Measurements from ENCODE around the gene MIAT. TPM values are rescaled to one million over a fixed set of nuclear protein-coding genes. Genes with fewer than 3 reads are reported as not detected.

Gene MIAT
- 1 to 10 TPM in 1 of 4 donors, under 1 TPM in 3; 0.42 to 1.5 (median 0.62) TPM for total RNA-seq

GRCh38 chr22:26656891-26657851 is at the start of gene MIAT:
Gene MIAT, plus strand, starts transcription at chr22:26657588.
- peaks cover 6 to 87% of the 10 kb centered on the region in 2 donors for H3K27me3 ChIP-seq
- H3K4me3 ChIP-seq, result peak within 1 kb of the TSS in 3 of 4 donors; percentile 2 to 38 (median 31)
- no peaks in the 10 kb centered on the region for H3K9me3 ChIP-seq
- no peak within 1 kb of the TSS for H3K27ac ChIP-seq
- no peak for DNase-seq (ENCODE audit: low spot score in 2 of 2)
- 2 to 3% methylated on average over 49 to 60 of the region's 62 CpGs for WGBS, 2 donors
- TF ChIP-seq POLR2A (IDR thresholded peaks at IDR 0.05) (no peak), EP300 (IDR thresholded peaks at IDR 0.05) (no peak), CTCF (IDR thresholded peaks at IDR 0.05) (no peak)
- no peaks in the 10 kb centered on the region for H3K36me3 ChIP-seq
- peaks cover 0 to 25% (median 19%) of the 10 kb centered on the region in 4 donors for H3K4me1 ChIP-seq

GRCh38 chr22:26608129-26608528 is 49.3 kb upstream of the MIAT start:
- DNase-seq (ENCODE audit: low spot score in 2 of 2), result no peak
- peaks cover 0 to 9% of the 10 kb centered on the region in 2 donors for H3K27me3 ChIP-seq
- 20 to 25% methylated on average over 2 of the region's 2 CpGs for WGBS, 2 donors
- no peaks in the 10 kb centered on the region for H3K4me1 ChIP-seq
- no peak overlapping the region for H3K4me3 ChIP-seq
- TF ChIP-seq CTCF (IDR thresholded peaks at IDR 0.05), result no peak
- TF ChIP-seq POLR2A (IDR thresholded peaks at IDR 0.05), result no peak
- no peak for TF ChIP-seq EP300 (IDR thresholded peaks at IDR 0.05)
- no peaks in the 10 kb centered on the region for H3K36me3 ChIP-seq
- H3K27ac ChIP-seq, result no peak overlapping the region
- H3K9me3 ChIP-seq, result no peaks in the 10 kb centered on the region

GRCh38 chr22:26609287-26609686 is 48.1 kb upstream of the MIAT start:
- 86 to 90% methylated on average over 2 of the region's 2 CpGs for WGBS, 2 donors
- no peak for DNase-seq (ENCODE audit: low spot score in 2 of 2)

GRCh38 chr22:26610072-26610958 is 47.1 kb upstream of the MIAT start:
- Histone ChIP-seq H3K4me1 (peaks cover 0 to 3% (median 0%) of the 10 kb centered on the region in 4 donors), H3K27me3 (peaks cover 0 to 23% of the 10 kb centered on the region in 2 donors), H3K4me3 (no peak overlapping the region), H3K9me3 (no peaks in the 10 kb centered on the region), H3K27ac (no peak overlapping the region), H3K36me3 (no peaks in the 10 kb centered on the region)
- DNase-seq (ENCODE audit: low spot score in 2 of 2), result no peak
- TF ChIP-seq CTCF (IDR thresholded peaks at IDR 0.05), result no peak
- TF ChIP-seq EP300 (IDR thresholded peaks at IDR 0.05), result peak in 1 of 2 donors; percentile 30
- TF ChIP-seq POLR2A (IDR thresholded peaks at IDR 0.05), result no peak
- 64% methylated on average over 12 of the region's 12 CpGs for WGBS, 2 donors

More at GRCh38 chr22:26609287-26609686, 48.1 kb upstream of the MIAT start:
- H3K36me3 ChIP-seq, result no peaks in the 10 kb centered on the region
- peaks cover 0 to 19% of the 10 kb centered on the region in 2 donors for H3K27me3 ChIP-seq
- TF ChIP-seq POLR2A (IDR thresholded peaks at IDR 0.05) (no peak), CTCF (IDR thresholded peaks at IDR 0.05) (no peak), EP300 (IDR thresholded peaks at IDR 0.05) (no peak)
- no peaks in the 10 kb centered on the region for H3K9me3 ChIP-seq
- H3K4me3 ChIP-seq, result no peak overlapping the region
- no peaks in the 10 kb centered on the region for H3K4me1 ChIP-seq
- no peak overlapping the region for H3K27ac ChIP-seq

Measured in tibial nerve (tissue), 4 donors.